Mammary epithelial cell (primary cell): Measurements from ENCODE around the gene NOTCH2.

ENCODE experiments used
- CTCF ChIP-seq, 2 donors: IDR thresholded peaks in 1 of 2; conservative IDR thresholded peaks in 1 of 2; 2 replicates each; pipeline ENCODE4 v1.5.1; 2011 to 2012; ENCODE audit warnings: inconsistent platforms in 2 of 2, low read length in 2 of 2, mild to moderate bottlenecking in 2 of 2, control low read depth in 1 of 2, low read depth in 1 of 2; ENCODE audit not compliant: insufficient read depth in 1 of 2; ENCODE audit errors: extremely low read depth in 1 of 2
- EZH2 ChIP-seq: IDR thresholded peaks from 2 replicates; pipeline ENCODE4 v1.6.1; 2012; ENCODE audit warnings: low read length, inconsistent platforms, borderline replicate concordance

- TF ChIP-seq CTCF (conservative IDR thresholded peaks at IDR 0.05 in 1 of 2, IDR thresholded peaks at IDR 0.05 in 1 of 2; ENCODE audit: extremely low read depth in 1 of 2, insufficient read depth in 1 of 2, low read depth in 1 of 2, low read length in 2 of 2) (no peak), EZH2 (no peak)
Measured at GRCh38 chr1:119987112-119987511, 82.3 kb downstream of the NOTCH2 start.
